K562 (cell line): ENCODE data around the gene PPP1R3E. TPM values are rescaled to one million over a fixed set of nuclear protein-coding genes. Genes with fewer than 3 reads are reported as not detected.

ENCODE experiments used
- CBFA2T2 ChIP-seq: fragments of 450-650 bp; conservative IDR thresholded peaks from 2 replicates; pipeline ENCODE4 v1.6.1; 2017; ENCODE audit warnings: mild to moderate bottlenecking
- ESRRA ChIP-seq: fragments of 450-650 bp; IDR thresholded peaks from 2 replicates; pipeline ENCODE4 v1.6.1; 2014; ENCODE audit warnings: low read depth, mild to moderate bottlenecking, moderate library complexity, borderline replicate concordance
- FOXA3 ChIP-seq, 2 experiments: fragments of 450-650 bp in 1 of 2; sonication (generic) in 1 of 2; formaldehyde crosslinking; IDR thresholded peaks in 1 of 2; conservative IDR thresholded peaks in 1 of 2; 2 replicates each; pipeline versions ENCODE4 v1.4.0 to v1.8.0; 2020 to 2022; ENCODE audit warnings: mild to moderate bottlenecking in 2 of 2, missing genetic modification reagents in 1 of 2
- ILK ChIP-seq: fragments of 450-650 bp; IDR thresholded peaks from 2 replicates; pipeline ENCODE4 v1.6.1; 2016; ENCODE audit warnings: missing genetic modification characterization, low read depth, mild to moderate bottlenecking, missing compliant biosample characterization, moderate library complexity, borderline replicate concordance
- JUN ChIP-seq, 2 experiments: sonication (generic) in 1 of 2; formaldehyde crosslinking in 1 of 2; IDR thresholded peaks; 2 replicates each; pipeline versions ENCODE4 v1.6.1 to v1.8.0; 2012 to 2022; ENCODE audit warnings: borderline replicate concordance in 2 of 2, mild to moderate bottlenecking in 2 of 2, improper control_type of control experiment in 1 of 2, low read depth in 1 of 2, low read length in 1 of 2, missing genetic modification reagents in 1 of 2
- MBD1 ChIP-seq: fragments of 250-450 bp; sonication (Bioruptor Pico); IDR thresholded peaks from 2 replicates; pipeline ENCODE4 v1.8.0; 2022; ENCODE audit warnings: inconsistent platforms
- MLX ChIP-seq, 2 experiments: fragments of 450-650 bp in 1 of 2; sonication (generic) in 1 of 2; formaldehyde crosslinking; conservative IDR thresholded peaks; 2 replicates each; pipeline versions ENCODE4 v1.4.0 to v1.8.1; 2020 to 2022; ENCODE audit warnings: mild to moderate bottlenecking in 1 of 2, missing genetic modification reagents in 1 of 2
- NR4A1 ChIP-seq, 2 experiments: fragments of 250-450 bp in 1 of 2; fragments of 450-650 bp in 1 of 2; sonication (Bioruptor Pico) in 1 of 2; IDR thresholded peaks; 2 replicates each; pipeline versions ENCODE4 v1.4.0 to v1.6.1; 2016 to 2020; ENCODE audit warnings: mild to moderate bottlenecking in 2 of 2, missing compliant biosample characterization in 1 of 2, missing genetic modification characterization in 1 of 2, moderate library complexity in 1 of 2
- RBFOX2 ChIP-seq: fragments of 200-400 bp; formaldehyde crosslinking; IDR thresholded peaks from 2 replicates; pipeline ENCODE4 v1.6.1; 2017; ENCODE audit warnings: low read depth, mild to moderate bottlenecking, low read length, moderate library complexity
- ZNF639 ChIP-seq, 2 experiments: fragments of 200-800 bp in 1 of 2; sonication (Bioruptor generic) in 1 of 2; sonication (generic) in 1 of 2; formaldehyde crosslinking in 1 of 2; IDR thresholded peaks in 1 of 2; conservative IDR thresholded peaks in 1 of 2; 2 replicates each; pipeline versions ENCODE4 v1.5.0 to v1.6.1; 2016 to 2020; ENCODE audit warnings: missing compliant biosample characterization in 1 of 2, missing genetic modification characterization in 1 of 2, missing genetic modification reagents in 1 of 2
- polyA plus RNA-seq, 8 experiments: library from polyadenylated mRNA; depleted of rRNA in 4 of 8; stranded (reverse) in 5 of 8; unstranded in 3 of 8; fragments of >200 nt; fragmentation: Nextera tagmentation in 2 of 8; fragmentation: Illumina TruSeq in 1 of 8; extraction: Ambion mirVana in 2 of 8; extraction: Trizol in 1 of 8; gene quantifications; 2 replicates each; pipeline versions ENCODE4 v1.2.1 to v1.2.3, GENCODE V29; 2011 to 2014; ENCODE audit warnings: inconsistent platforms in 1 of 8, missing spikeins in 1 of 8
- total RNA-seq, 7 experiments: library from RNA; depleted of rRNA in 6 of 7; stranded (reverse); fragments of >200 nt in 6 of 7; fragmentation: Illumina TruSeq in 2 of 7; extraction: Trizol in 2 of 7; gene quantifications; 2 replicates each; pipeline versions ENCODE4 v1.2.1 to v1.2.3, GENCODE V29; 2011 to 2021; ENCODE audit warnings: low replicate concordance in 1 of 7
- TF ChIP-seq, protein P1 (sequence below): sonication (generic); formaldehyde crosslinking; IDR thresholded peaks from 2 replicates; pipeline ENCODE4 v1.9.0; 2022; ENCODE audit warnings: mild to moderate bottlenecking, missing genetic modification reagents
- TF ChIP-seq, protein P2 (sequence below): fragments of 200-800 bp; sonication (Bioruptor generic); IDR thresholded peaks from 2 replicates; pipeline ENCODE4 v1.6.1; 2016; ENCODE audit warnings: missing genetic modification characterization, missing compliant biosample characterization
- TF ChIP-seq, protein P3 (sequence below): sonication (generic); formaldehyde crosslinking; IDR thresholded peaks from 2 replicates; pipeline ENCODE4 v1.8.0; 2022; ENCODE audit warnings: mild to moderate bottlenecking, missing genetic modification reagents

Gene PPP1R3E
- total and polyA plus RNA-seq, 9 of the 15 experiments (the other 6 are each of a cell fraction or from before 2014, with no cell fraction given) = 3.2 to 18.4 (median 7.6) TPM

DNA sequence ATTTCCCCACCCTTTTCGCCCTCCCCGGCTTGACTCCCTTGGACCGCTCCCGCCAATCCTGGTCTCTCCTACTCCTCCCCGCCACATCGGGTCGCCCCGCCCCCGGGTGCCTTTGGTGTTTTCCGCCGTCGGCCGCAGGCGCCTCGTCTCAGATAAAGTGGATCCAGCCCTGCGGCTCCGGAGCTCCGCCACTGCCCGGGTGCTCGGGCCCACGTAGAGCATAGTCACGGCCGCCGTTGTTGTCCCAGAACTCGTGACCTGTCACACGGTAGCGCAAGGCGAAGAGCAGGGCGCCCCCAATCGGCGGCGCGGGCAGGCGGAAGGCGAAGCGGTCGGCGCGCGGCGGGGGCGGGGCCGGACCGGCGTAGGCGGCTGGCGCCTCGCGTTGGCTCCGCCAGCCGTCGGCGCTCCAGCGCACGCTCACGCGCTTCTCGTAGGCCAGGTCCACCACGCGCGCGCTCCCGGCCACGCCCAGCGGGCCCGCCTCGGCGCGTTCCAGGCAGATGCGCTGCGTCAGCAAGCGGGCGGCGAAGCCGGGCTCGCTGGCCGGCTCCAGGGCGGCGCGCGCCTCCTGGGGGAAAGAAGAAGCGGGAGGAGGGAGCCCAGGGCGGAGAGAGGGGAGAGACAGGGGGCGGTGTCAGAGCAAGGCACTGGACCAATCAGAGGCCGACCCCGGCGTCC is 1.2 kb downstream of the PPP1R3E start (continued):
- TF ChIP-seq, protein P1, sequence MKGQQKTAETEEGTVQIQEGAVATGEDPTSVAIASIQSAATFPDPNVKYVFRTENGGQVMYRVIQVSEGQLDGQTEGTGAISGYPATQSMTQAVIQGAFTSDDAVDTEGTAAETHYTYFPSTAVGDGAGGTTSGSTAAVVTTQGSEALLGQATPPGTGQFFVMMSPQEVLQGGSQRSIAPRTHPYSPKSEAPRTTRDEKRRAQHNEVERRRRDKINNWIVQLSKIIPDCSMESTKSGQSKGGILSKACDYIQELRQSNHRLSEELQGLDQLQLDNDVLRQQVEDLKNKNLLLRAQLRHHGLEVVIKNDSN (CRISPR knock-in tag) = peak; percentile 89
- TF ChIP-seq FOXA3 (CRISPR knock-in tag; conservative IDR thresholded peaks at IDR 0.05 in 1 of 2, IDR thresholded peaks at IDR 0.05 in 1 of 2) (peak in 1 of 2 experiments; percentile 78; a peak in 2 of 4 replicates), CBFA2T2 (peak; percentile 51), MLX (CRISPR knock-in tag; conservative IDR thresholded peaks at IDR 0.05) (no peak), MBD1 (CRISPR knock-in tag) (no peak), JUN (IDR thresholded peaks at IDR 0.05; ENCODE audit: borderline replicate concordance, low read depth, low read length) (peak; percentile 67; the same call in 1 of the 2 replicates), JUN (CRISPR knock-in tag; IDR thresholded peaks at IDR 0.05; ENCODE audit: borderline replicate concordance) (peak; percentile 57; the same call in 1 of the 2 replicates), ZNF639 (CRISPR knock-in tag; conservative IDR thresholded peaks at IDR 0.05 in 1 of 2, IDR thresholded peaks at IDR 0.05 in 1 of 2) (peak in 1 of 2 experiments; percentile 100; a peak in 2 of 4 replicates), ESRRA (peak; percentile 72; the same call in 1 of the 2 replicates), ILK (tag) (no peak), NR4A1 (CRISPR knock-in tag; IDR thresholded peaks at IDR 0.05) (no peak), NR4A1 (tag; IDR thresholded peaks at IDR 0.05) (peak; percentile 78), RBFOX2 (peak; percentile 82)
- TF ChIP-seq, protein P2, sequence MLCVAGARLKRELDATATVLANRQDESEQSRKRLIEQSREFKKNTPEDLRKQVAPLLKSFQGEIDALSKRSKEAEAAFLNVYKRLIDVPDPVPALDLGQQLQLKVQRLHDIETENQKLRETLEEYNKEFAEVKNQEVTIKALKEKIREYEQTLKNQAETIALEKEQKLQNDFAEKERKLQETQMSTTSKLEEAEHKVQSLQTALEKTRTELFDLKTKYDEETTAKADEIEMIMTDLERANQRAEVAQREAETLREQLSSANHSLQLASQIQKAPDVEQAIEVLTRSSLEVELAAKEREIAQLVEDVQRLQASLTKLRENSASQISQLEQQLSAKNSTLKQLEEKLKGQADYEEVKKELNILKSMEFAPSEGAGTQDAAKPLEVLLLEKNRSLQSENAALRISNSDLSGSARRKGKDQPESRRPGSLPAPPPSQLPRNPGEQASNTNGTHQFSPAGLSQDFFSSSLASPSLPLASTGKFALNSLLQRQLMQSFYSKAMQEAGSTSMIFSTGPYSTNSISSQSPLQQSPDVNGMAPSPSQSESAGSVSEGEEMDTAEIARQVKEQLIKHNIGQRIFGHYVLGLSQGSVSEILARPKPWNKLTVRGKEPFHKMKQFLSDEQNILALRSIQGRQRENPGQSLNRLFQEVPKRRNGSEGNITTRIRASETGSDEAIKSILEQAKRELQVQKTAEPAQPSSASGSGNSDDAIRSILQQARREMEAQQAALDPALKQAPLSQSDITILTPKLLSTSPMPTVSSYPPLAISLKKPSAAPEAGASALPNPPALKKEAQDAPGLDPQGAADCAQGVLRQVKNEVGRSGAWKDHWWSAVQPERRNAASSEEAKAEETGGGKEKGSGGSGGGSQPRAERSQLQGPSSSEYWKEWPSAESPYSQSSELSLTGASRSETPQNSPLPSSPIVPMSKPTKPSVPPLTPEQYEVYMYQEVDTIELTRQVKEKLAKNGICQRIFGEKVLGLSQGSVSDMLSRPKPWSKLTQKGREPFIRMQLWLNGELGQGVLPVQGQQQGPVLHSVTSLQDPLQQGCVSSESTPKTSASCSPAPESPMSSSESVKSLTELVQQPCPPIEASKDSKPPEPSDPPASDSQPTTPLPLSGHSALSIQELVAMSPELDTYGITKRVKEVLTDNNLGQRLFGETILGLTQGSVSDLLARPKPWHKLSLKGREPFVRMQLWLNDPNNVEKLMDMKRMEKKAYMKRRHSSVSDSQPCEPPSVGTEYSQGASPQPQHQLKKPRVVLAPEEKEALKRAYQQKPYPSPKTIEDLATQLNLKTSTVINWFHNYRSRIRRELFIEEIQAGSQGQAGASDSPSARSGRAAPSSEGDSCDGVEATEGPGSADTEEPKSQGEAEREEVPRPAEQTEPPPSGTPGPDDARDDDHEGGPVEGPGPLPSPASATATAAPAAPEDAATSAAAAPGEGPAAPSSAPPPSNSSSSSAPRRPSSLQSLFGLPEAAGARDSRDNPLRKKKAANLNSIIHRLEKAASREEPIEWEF (CRISPR knock-in tag) = no peak
- TF ChIP-seq, protein P3, sequence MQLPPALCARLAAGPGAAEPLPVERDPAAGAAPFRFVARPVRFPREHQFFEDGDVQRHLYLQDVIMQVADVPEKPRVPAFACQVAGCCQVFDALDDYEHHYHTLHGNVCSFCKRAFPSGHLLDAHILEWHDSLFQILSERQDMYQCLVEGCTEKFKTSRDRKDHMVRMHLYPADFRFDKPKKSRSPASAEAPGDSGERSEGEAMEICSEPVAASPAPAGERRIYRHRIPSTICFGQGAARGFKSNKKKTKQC (CRISPR knock-in tag) = no peak; the same call in none of the 2 replicates
